Fibroblast of lung (primary cell): ENCODE measurements around the gene SIVA1.

Experiments
- EZH2 ChIP-seq: IDR thresholded peaks from 2 replicates; pipeline ENCODE4 v1.5.1; 2012; ENCODE audit warnings: low read length, control low read depth, mild to moderate bottlenecking; ENCODE audit errors: missing control alignments
- TF ChIP-seq, protein P1 (sequence below), 2 donors: IDR thresholded peaks in 1 of 2; conservative IDR thresholded peaks in 1 of 2; 1 replicate in 1 of 2; 2 replicates in 1 of 2; pipeline ENCODE4 v1.5.1; 2011 to 2012; ENCODE audit warnings: low read length in 2 of 2, control low read depth in 1 of 2, inconsistent platforms in 1 of 2, low read depth in 1 of 2, mild to moderate bottlenecking in 1 of 2

DNA sequence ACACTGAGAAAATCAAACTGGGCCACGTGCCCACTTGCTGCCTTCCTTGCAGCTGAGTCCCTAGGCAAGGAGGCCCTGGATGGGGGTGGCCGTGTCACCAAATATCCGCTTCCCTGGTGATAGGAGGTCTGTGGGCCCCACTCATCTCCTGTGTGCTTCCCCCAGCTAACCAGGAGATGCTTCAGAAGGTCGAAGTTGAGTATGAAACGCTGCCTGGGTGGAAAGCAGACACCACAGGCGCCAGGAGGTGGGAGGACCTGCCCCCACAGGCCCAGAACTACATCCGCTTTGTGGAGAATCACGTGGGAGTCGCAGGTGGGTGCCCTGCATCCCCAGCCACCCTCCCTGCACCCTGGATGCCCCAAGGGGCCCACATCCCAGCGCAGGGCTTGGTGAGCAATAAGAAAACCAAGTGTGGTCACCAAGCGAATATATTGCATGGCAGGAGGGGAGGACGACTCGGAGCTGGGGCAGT, 6.8 kb upstream of the SIVA1 start:
- TF ChIP-seq, protein P1, sequence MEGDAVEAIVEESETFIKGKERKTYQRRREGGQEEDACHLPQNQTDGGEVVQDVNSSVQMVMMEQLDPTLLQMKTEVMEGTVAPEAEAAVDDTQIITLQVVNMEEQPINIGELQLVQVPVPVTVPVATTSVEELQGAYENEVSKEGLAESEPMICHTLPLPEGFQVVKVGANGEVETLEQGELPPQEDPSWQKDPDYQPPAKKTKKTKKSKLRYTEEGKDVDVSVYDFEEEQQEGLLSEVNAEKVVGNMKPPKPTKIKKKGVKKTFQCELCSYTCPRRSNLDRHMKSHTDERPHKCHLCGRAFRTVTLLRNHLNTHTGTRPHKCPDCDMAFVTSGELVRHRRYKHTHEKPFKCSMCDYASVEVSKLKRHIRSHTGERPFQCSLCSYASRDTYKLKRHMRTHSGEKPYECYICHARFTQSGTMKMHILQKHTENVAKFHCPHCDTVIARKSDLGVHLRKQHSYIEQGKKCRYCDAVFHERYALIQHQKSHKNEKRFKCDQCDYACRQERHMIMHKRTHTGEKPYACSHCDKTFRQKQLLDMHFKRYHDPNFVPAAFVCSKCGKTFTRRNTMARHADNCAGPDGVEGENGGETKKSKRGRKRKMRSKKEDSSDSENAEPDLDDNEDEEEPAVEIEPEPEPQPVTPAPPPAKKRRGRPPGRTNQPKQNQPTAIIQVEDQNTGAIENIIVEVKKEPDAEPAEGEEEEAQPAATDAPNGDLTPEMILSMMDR (conservative IDR thresholded peaks at IDR 0.05 in 1 of 2, IDR thresholded peaks at IDR 0.05 in 1 of 2; ENCODE audit: low read depth in 1 of 2, low read length in 2 of 2), result no peak
- no peak for TF ChIP-seq EZH2
